Left lung (tissue), 10 donors: ENCODE measurements around the gene TPCN2. TPM values are rescaled to one million over a fixed set of nuclear protein-coding genes. Genes with fewer than 3 reads are reported as not detected.

ENCODE experiments used
- ATAC-seq: fragments of 200-7000 bp; cut with Tn5 transposase; one replicate; pipeline ENCODE4 v1.9.1; 2020; ENCODE audit warnings: moderate library complexity
- DNase-seq, 4 donors: peaks; one replicate each; pipeline ENCODE4 v3.0.0-alpha.2; 2013 to 2020
- H3K27ac ChIP-seq, 2 donors: fragments of 200-600 bp; sonication (generic) in 1 of 2; one replicate each; pipeline versions ENCODE4 v1.5.0 to v1.8.0; 2020 to 2021
- H3K27me3 ChIP-seq, 2 donors: fragments of 200-600 bp; sonication (generic) in 1 of 2; one replicate each; pipeline versions ENCODE4 v1.5.0 to v1.8.0; 2020 to 2021
- H3K36me3 ChIP-seq, 2 donors: fragments of 200-600 bp; sonication (generic) in 1 of 2; one replicate each; pipeline versions ENCODE4 v1.5.0 to v1.8.0; 2020 to 2021
- H3K4me1 ChIP-seq, 2 donors: fragments of 200-600 bp; one replicate each; pipeline ENCODE4 v1.8.0; 2021
- H3K4me3 ChIP-seq, 2 donors: fragments of 200-600 bp; sonication (generic) in 1 of 2; one replicate each; pipeline versions ENCODE4 v1.5.0 to v1.8.0; 2020 to 2021; ENCODE audit warnings: mild to moderate bottlenecking in 1 of 2
- H3K9me3 ChIP-seq, 2 donors: fragments of 200-600 bp; sonication (generic) in 1 of 2; one replicate each; pipeline versions ENCODE4 v1.5.0 to v1.8.0; 2020 to 2021
- CTCF ChIP-seq, 2 donors: fragments of 200-600 bp; sonication (generic) in 1 of 2; IDR thresholded peaks; one replicate each; pipeline versions ENCODE4 v1.5.0 to v1.8.0; 2021; ENCODE audit warnings: antibody characterized with exemption in 2 of 2
- intact Hi-C, 2 donors: fragments of 100-400 bp; cut with DNase I; formaldehyde crosslinking; loops; one replicate each; pipeline versions ENCODE4 v1.11.2 to v1.14.2; 2022
- polyA plus RNA-seq, 6 donors: library from polyadenylated mRNA; unstranded; fragments of 120-200 nt; gene quantifications; one replicate each; pipeline ENCODE4 v1.2.1, GENCODE V29; 2013; ENCODE audit not compliant: insufficient read length in 6 of 6
- total RNA-seq, 2 donors: library from RNA; stranded (reverse); fragmentation: NEBNext Ultra II Directional; extraction: Animal tissue kit (Norgen Biotek cat#: 25700); gene quantifications; one replicate each; pipeline ENCODE4 v1.2.1, GENCODE V29; 2021
- donor health status: DM: no; HTN: yes; CAD: no.
- donor health status: DM: no; HTN: no; CAD: no.

Gene TPCN2
- total and polyA plus RNA-seq, 8 donors: 12.1 to 22.0 (median 14.9) TPM

- no peak for TF ChIP-seq CTCF (IDR thresholded peaks at IDR 0.05)
- H3K27me3 ChIP-seq: no peaks in the 10 kb centered on the region
- ATAC-seq: no peak
- no peak overlapping the region for H3K27ac ChIP-seq
- intact Hi-C loops: no loop called here
- peaks cover 0 to 82% of the 10 kb centered on the region in 2 donors for H3K36me3 ChIP-seq
- no peaks in the 10 kb centered on the region for H3K9me3 ChIP-seq
- H3K4me1 ChIP-seq: peaks cover 0 to 20% of the 10 kb centered on the region in 2 donors
- H3K4me3 ChIP-seq: no peak overlapping the region
- no peak for DNase-seq
These were observed 29.8 kb downstream of the TPCN2 start for GRCh38 chr11:69078508-69078907.

- Histone ChIP-seq H3K27me3 (no peaks in the 10 kb centered on the region), H3K27ac (no peak overlapping the region), H3K4me3 (no peak overlapping the region), H3K9me3 (no peaks in the 10 kb centered on the region), H3K4me1 (peaks cover 0 to 20% of the 10 kb centered on the region in 2 donors), H3K36me3 (peaks cover 0 to 82% of the 10 kb centered on the region in 2 donors)
- intact Hi-C loops: no loop called here
- no peak for TF ChIP-seq CTCF (IDR thresholded peaks at IDR 0.05)
- ATAC-seq (peak; percentile 20), DNase-seq (peak in 1 of 4 donors; percentile 56)
These were observed 30.3 kb downstream of the TPCN2 start for GRCh38 chr11:69078930-69079605.

GRCh38 chr11:69079661-69080256 is 31.0 kb downstream of the TPCN2 start:
- Histone ChIP-seq H3K36me3 (peaks cover 0 to 86% of the 10 kb centered on the region in 2 donors), H3K27me3 (no peaks in the 10 kb centered on the region), H3K4me1 (peaks cover 0 to 20% of the 10 kb centered on the region in 2 donors), H3K4me3 (no peak overlapping the region), H3K9me3 (no peaks in the 10 kb centered on the region), H3K27ac (peak overlapping the region in 1 of 2 donors; percentile 13)
- no peak for ATAC-seq
- no peak for TF ChIP-seq CTCF (IDR thresholded peaks at IDR 0.05)
- intact Hi-C loops: loop anchor here in 1 of 2 donors (10.0 kb wide), 1 partner anchor 145 kb away; no protein-coding TSS in a partner anchor
- no peak for DNase-seq

GRCh38 chr11:69080257-69080995 is 31.7 kb downstream of the TPCN2 start:
- peak; percentile 46 for ATAC-seq
- no peak overlapping the region for H3K4me3 ChIP-seq
- peak overlapping the region in 1 of 2 donors; percentile 13 for H3K27ac ChIP-seq
- peaks cover 0 to 20% of the 10 kb centered on the region in 2 donors for H3K4me1 ChIP-seq
- no peaks in the 10 kb centered on the region for H3K27me3 ChIP-seq
- peaks cover 0 to 86% of the 10 kb centered on the region in 2 donors for H3K36me3 ChIP-seq
- no peaks in the 10 kb centered on the region for H3K9me3 ChIP-seq
- no peak for TF ChIP-seq CTCF (IDR thresholded peaks at IDR 0.05)
- intact Hi-C loops: loop anchor here in 1 of 2 donors (10.0 kb wide), 1 partner anchor 146 kb away; no protein-coding TSS in a partner anchor
- peak in 1 of 4 donors; percentile 55 for DNase-seq

GRCh38 chr11:69081180-69081579 is 32.4 kb downstream of the TPCN2 start:
- H3K36me3 ChIP-seq: peaks cover 0 to 86% of the 10 kb centered on the region in 2 donors

More at GRCh38 chr11:69081180-69081579, 32.4 kb downstream of the TPCN2 start:
- intact Hi-C loops: loop anchor here in 1 of 2 donors (10.0 kb wide), 1 partner anchor 146 kb away; no protein-coding TSS in a partner anchor
- ATAC-seq (no peak), DNase-seq (no peak)
- TF ChIP-seq CTCF (IDR thresholded peaks at IDR 0.05): no peak
- H3K27me3 ChIP-seq: no peaks in the 10 kb centered on the region
- H3K27ac ChIP-seq: no peak overlapping the region
- H3K4me3 ChIP-seq: no peak overlapping the region
- H3K9me3 ChIP-seq: no peaks in the 10 kb centered on the region
- H3K4me1 ChIP-seq: peaks cover 0 to 20% of the 10 kb centered on the region in 2 donors
